Activated naive CD8-positive, alpha-beta T cell (primary cell): ENCODE data around the gene PSORS1C2.
A peak's percentile ranks its signal among the peaks of the same experiment; 100 is the strongest.
"Not testable (repeated sequence)": the region's sequence is repeated elsewhere in the genome, so short reads cannot be mapped to it uniquely, and the experiment has no call there.

Source experiments
- H3K27ac Mint-ChIP-seq: one replicate; pipeline ENCODE4 v1.8.0; 2021; ENCODE audit warnings: mixed read lengths
- H3K27me3 Mint-ChIP-seq: one replicate; pipeline ENCODE4 v1.8.0; 2021; ENCODE audit warnings: mixed read lengths
- H3K36me3 Mint-ChIP-seq: one replicate; pipeline ENCODE4 v1.8.0; 2021; ENCODE audit warnings: mixed read lengths
- H3K4me1 Mint-ChIP-seq: one replicate; pipeline ENCODE4 v1.8.0; 2021; ENCODE audit warnings: low read depth, mixed read lengths
- H3K4me3 Mint-ChIP-seq: one replicate; pipeline ENCODE4 v1.8.0; 2021; ENCODE audit warnings: mild to moderate bottlenecking, mixed read lengths
- H3K9me3 Mint-ChIP-seq: one replicate; pipeline ENCODE4 v1.8.0; 2021; ENCODE audit warnings: low read depth, mixed read lengths

The PSORS1C2 gene

DNA sequence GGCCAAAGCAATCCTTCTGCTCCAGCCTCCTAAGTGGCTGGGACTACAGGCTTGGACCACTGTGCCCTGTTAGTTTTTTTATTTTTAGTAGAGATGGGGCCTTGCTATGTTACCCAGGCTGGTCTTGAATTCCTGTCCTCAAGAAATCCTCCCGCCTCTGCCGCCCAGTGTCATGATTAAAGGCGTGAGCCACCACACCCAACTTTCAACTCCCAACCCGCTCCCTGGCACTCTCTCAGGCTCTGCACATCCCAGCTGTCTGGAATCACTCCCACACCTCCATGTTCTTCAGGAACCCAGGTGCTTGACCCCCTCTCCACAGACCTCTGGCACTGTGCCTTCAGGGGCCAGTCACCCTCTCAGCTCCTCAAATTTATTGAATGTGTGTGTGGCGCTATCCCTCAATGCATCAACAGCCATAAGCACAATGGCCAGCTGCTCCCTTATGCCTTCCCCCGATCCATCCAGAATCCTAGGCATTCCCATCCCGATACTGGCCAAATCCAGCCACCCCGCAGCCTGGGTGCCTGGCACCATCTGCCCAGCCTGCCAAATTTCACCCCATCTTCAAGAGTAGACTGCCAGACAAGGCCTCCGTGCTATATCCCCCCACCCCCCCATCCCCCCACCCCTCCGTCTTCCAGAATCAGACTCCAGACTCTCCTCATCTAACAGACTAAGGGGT is 32.3 kb upstream of the PSORS1C2 start:
- no peak overlapping the region for H3K4me3 Mint-ChIP-seq
- no peaks in the 10 kb centered on the region for H3K36me3 Mint-ChIP-seq
- no peaks in the 10 kb centered on the region for H3K27me3 Mint-ChIP-seq
- H3K27ac Mint-ChIP-seq: no peak overlapping the region
- H3K9me3 Mint-ChIP-seq: no peaks in the 10 kb centered on the region
- H3K4me1 Mint-ChIP-seq: peaks cover 5% of the 10 kb centered on the region

GRCh38 chr6:31170600-31170881 is 31.7 kb upstream of the PSORS1C2 start, which contains the start of gene POU5F1:
Gene POU5F1 (minus strand): TSS chr6:31170682. CDS start chr6:31170620, 62 bp downstream.
- Mint-ChIP-seq H3K27me3 (no peaks in the 10 kb centered on the region), H3K4me1 (no peaks in the 10 kb centered on the region), H3K27ac (no peak within 1 kb of the TSS), H3K4me3 (no peak within 1 kb of the TSS), H3K9me3 (no peaks in the 10 kb centered on the region), H3K36me3 (no peaks in the 10 kb centered on the region)

DNA sequence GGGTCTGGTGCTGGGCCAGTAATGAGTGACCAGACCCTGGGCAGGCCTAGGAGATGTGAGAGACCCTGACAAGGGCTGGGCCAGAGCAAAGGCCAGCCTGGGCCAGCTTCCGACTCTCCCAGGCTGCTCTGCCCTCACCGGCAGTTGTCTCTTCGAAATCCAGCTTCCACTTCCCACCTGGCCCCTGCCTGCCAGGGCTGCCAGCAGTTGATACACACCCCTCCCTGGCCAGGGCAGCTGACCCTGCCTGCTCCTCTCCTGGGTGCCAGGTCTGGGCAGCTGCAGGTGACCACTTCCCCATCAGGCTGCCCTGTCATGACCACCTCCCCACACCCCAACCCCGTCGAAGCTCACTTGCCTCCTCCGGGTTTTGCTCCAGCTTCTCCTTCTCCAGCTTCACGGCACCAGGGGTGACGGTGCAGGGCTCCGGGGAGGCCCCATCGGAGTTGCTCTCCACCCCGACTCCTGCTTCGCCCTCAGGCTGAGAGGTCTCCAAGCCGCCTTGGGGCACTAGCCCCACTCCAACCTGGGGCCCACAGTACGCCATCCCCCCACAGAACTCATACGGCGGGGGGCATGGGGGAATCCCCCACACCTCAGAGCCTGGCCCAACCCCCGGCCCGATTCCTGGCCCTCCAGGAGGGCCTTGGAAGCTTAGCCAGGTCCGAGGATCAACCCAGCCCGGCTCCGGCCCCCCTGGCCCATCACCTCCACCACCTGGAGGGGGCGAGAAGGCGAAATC is 31.2 kb upstream of the PSORS1C2 start:
- not testable (repeated sequence) for H3K27ac Mint-ChIP-seq, H3K4me3 Mint-ChIP-seq, H3K9me3 Mint-ChIP-seq, H3K4me1 Mint-ChIP-seq, H3K36me3 Mint-ChIP-seq, H3K27me3 Mint-ChIP-seq

DNA sequence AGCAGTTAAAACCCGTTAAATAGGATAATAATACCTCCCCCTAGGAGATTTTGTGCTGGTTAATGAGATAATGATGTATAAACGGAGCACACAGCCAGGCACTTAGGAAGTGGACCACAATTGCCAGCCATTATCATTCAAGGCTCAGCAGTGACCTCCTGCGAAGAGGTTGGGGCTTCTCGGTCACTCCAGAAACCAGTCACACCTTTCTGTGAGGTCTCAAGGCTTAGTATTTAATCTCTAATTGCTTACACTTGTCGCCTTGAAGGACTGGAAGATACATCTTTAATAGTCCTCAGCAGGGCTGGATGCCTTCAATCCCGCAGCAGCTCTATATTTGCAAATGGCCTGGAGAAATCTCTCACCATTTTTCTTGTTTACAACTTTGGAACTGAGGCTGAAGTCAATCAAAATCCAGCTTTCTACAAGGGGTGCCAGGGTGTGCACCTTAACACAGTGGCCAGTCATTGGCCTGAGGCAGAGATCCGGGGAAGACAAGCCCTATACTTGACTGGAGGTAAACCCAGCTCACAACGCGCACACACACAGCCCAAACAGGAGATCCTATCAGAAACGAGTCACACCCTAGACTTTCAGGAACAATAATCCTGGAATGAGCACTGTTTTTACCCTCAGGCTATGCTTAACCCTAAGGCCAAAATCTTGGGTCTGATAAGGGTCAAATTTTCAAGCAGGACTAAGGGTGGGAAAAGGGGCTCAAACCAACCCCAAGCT is 30.4 kb upstream of the PSORS1C2 start:
- Mint-ChIP-seq H3K36me3 (no peaks in the 10 kb centered on the region), H3K4me1 (no peaks in the 10 kb centered on the region), H3K27me3 (no peaks in the 10 kb centered on the region), H3K9me3 (no peaks in the 10 kb centered on the region), H3K4me3 (no peak overlapping the region), H3K27ac (no peak overlapping the region)

DNA sequence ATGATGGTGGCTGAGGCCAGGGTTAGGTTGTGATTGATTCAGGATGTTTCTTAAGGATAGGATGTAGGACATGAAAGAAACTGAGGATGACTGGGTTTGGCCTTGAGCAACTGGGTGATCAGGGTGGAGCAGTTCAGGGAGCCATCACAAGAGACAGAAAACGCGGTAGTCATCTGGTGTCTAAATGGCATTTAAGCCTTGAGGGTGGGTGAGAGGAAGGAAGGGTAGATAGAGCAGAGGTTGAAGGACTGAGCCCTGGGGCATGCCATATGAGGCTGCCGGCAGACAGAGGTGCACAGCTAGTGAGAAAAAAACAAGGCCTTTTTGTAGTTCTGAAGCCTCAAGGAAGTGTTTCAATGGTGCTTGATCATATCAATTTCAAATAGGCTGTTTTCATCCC is 29.7 kb upstream of the PSORS1C2 start:
- Mint-ChIP-seq H3K4me3 (no peak overlapping the region), H3K9me3 (no peaks in the 10 kb centered on the region), H3K27me3 (no peaks in the 10 kb centered on the region), H3K27ac (no peak overlapping the region), H3K4me1 (no peaks in the 10 kb centered on the region), H3K36me3 (no peaks in the 10 kb centered on the region)

DNA sequence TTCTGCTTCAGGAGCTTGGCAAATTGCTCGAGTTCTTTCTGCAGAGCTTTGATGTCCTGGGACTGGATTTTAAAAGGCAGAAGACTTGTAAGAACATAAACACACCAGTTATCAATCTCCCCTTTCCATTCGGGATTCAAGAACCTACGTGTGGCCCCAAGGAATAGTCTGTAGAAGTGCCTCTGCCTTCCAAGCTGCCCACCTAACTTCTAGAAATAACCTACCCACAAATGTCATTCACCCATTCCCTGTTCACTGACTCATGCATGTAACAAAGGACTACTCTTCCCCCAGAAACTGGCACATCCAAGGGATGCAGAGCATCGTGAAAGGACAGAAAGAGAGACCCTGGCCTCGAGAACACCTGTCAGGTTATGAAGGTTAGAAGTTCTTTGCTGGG is 27.1 kb upstream of the PSORS1C2 start:
- H3K27me3 Mint-ChIP-seq: no peaks in the 10 kb centered on the region
- H3K9me3 Mint-ChIP-seq: no peaks in the 10 kb centered on the region
- H3K4me3 Mint-ChIP-seq: no peak overlapping the region
- H3K27ac Mint-ChIP-seq: no peak overlapping the region
- no peaks in the 10 kb centered on the region for H3K4me1 Mint-ChIP-seq
- no peaks in the 10 kb centered on the region for H3K36me3 Mint-ChIP-seq

DNA sequence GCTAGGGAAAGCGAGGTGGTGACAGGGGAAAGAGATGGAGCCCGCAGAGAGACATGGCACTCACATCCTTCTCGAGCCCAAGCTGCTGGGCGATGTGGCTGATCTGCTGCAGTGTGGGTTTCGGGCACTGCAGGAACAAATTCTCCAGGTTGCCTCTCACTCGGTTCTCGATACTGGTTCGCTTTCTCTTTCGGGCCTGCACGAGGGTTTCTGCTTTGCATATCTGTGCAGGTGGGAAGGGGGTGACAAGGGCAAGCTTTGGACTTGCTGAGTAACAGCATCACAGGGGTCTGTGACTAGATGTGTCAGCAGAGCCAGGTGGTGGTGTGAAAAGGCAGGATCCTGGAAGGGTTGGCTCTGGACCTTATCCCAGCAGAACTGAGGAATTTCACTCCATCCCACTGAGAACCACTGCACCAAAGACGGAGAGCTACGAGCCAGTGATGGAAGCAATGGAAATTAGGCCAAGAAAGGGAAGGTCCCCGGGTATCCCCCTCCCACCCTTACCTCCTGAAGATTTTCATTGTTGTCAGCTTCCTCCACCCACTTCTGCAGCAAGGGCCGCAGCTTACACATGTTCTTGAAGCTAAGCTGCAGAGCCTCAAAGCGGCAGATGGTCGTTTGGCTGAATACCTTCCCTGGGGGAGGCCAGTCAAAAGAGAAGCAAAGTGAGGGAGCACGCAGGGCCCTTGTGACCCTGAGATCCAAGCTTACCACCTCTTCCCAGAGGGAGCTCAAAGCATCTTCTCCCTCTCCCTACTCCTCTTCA is 26.4 kb upstream of the PSORS1C2 start:
- H3K27ac Mint-ChIP-seq: not testable (repeated sequence)

GRCh38 chr6:31164475-31165063 is 25.7 kb upstream of the PSORS1C2 start:
- not testable (repeated sequence) for H3K4me3 Mint-ChIP-seq, H3K27me3 Mint-ChIP-seq, H3K4me1 Mint-ChIP-seq, H3K36me3 Mint-ChIP-seq, H3K9me3 Mint-ChIP-seq, H3K27ac Mint-ChIP-seq

More for the DNA sequence above, 26.4 kb upstream of the PSORS1C2 start:
- not testable (repeated sequence) for H3K4me1 Mint-ChIP-seq, H3K27me3 Mint-ChIP-seq, H3K36me3 Mint-ChIP-seq, H3K9me3 Mint-ChIP-seq, H3K4me3 Mint-ChIP-seq

GRCh38 chr6:31163922-31164321 is 25.1 kb upstream of the PSORS1C2 start:
- Mint-ChIP-seq H3K4me1 (peaks cover 7% of the 10 kb centered on the region), H3K9me3 (no peaks in the 10 kb centered on the region), H3K27ac (no peak overlapping the region), H3K27me3 (no peaks in the 10 kb centered on the region), H3K36me3 (no peaks in the 10 kb centered on the region), H3K4me3 (no peak overlapping the region)

DNA sequence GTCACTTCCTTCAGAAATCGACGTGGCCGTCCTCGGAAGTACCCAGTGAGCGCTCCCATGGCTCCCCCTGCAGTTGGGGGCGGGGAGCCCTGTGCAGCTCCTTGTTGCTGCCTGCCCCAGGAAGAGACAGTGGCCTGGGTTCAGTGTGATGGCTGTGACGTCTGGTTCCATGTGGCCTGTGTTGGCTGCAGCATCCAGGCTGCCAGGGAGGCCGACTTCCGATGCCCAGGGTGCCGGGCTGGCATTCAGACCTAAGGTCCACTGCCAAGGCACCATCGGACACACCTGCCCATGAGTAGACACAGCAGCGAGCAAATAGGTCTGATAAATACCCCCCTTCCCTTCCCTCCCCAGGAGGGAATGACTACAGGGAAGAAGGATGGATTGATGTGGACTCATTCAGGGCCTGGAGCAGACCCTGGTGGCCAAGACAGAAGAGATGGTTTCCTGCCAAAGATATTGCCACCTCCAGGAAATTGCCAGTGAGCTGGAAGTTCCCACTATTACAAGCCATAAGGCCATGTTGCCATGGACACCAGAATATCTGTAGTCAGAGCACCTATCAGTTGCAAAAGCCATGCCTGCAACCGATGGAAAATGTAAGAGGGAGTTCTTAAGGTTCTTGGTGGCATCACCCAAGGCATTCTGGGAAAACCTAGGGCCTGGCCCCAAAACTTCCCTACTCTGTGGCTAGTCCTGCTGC is 23.7 kb upstream of the PSORS1C2 start:
- Mint-ChIP-seq H3K27ac (no peak overlapping the region), H3K4me1 (peaks cover 17% of the 10 kb centered on the region), H3K4me3 (no peak overlapping the region), H3K27me3 (no peaks in the 10 kb centered on the region), H3K36me3 (no peaks in the 10 kb centered on the region), H3K9me3 (no peaks in the 10 kb centered on the region)

DNA sequence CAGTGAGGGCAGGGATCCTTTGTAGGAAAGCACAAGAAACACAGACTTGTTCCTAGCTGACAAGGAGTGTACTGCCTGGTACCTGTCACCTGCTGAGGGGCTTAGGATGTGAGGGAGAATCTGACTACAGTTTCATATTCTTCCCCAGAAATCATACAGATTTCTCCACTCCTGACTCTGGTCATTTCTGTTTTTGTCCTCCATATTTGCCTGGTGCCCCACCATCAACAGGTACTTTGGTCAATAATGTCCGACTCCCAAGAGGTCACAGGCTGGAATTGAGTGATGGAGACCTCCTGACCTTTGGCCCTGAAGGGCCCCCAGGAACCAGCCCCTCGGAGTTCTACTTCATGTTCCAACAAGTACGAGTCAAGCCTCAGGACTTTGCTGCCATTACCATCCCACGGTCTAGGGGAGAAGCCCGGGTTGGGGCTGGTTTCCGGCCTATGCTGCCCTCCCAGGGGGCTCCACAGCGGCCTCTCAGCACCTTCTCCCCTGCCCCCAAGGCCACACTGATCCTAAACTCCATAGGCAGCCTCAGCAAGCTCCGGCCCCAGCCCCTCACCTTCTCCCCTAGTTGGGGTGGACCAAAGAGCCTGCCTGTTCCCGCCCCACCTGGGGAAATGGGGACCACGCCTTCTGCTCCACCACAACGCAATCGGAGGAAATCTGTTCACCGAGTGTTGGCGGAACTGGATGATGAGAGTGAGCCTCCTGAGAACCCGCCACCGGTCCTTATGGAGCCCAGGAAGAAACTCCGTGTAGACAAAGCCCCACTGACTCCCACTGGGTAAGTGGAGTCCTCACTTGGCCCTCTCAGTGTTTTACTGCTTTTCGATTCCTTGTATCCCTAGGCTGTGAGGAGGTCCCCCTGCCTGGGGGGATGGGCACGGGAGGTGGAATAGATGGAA is 22.6 kb upstream of the PSORS1C2 start:
- Mint-ChIP-seq H3K9me3 (no peaks in the 10 kb centered on the region), H3K4me1 (peaks cover 23% of the 10 kb centered on the region), H3K27ac (no peak overlapping the region), H3K36me3 (no peaks in the 10 kb centered on the region), H3K27me3 (no peaks in the 10 kb centered on the region), H3K4me3 (no peak overlapping the region)

- Mint-ChIP-seq H3K27me3 (no peaks in the 10 kb centered on the region), H3K4me3 (peak overlapping the region; percentile 97), H3K27ac (peak overlapping the region; percentile 86), H3K4me1 (peaks cover 23% of the 10 kb centered on the region), H3K9me3 (no peaks in the 10 kb centered on the region), H3K36me3 (peaks cover 2% of the 10 kb centered on the region)
Measured at GRCh38 chr6:31158863-31159855, 20.3 kb upstream of the PSORS1C2 start.
